SU-DHL-6 (cell line): ENCODE data around the gene SUPT3H.

Source experiments
- H2AFZ ChIP-seq: fragments of 200-600 bp; sonication (generic); 2 replicates; pipeline ENCODE4 v1.6.1; 2014; ENCODE audit warnings: low read depth, mild to moderate bottlenecking, moderate library complexity, mixed read lengths, antibody characterized with exemption, low read length; ENCODE audit not compliant: severe bottlenecking
- H3F3A ChIP-seq: fragments of 200-600 bp; shearing (Covaris generic); 2 replicates; pipeline ENCODE4 v1.6.0; 2016; ENCODE audit warnings: antibody characterized with exemption, mild to moderate bottlenecking; ENCODE audit not compliant: insufficient read depth
- H3K27ac ChIP-seq: fragments of 200-600 bp; sonication (generic); 2 replicates; pipeline ENCODE4 v1.5.1; 2016; ENCODE audit warnings: low read depth, mild to moderate bottlenecking, low read length, moderate library complexity, mixed read lengths
- H3K27me3 ChIP-seq: fragments of 200-600 bp; sonication (generic), shearing (Covaris generic); 2 replicates; pipeline ENCODE4 v1.6.0; 2014; ENCODE audit warnings: mild to moderate bottlenecking, low read length
- H3K36me3 ChIP-seq: fragments of 200-600 bp; sonication (generic); 2 replicates; pipeline ENCODE4 v1.6.1; 2014; ENCODE audit warnings: mild to moderate bottlenecking, low read length, mixed read lengths
- H3K4me2 ChIP-seq: fragments of 300-600, 200-600 bp; shearing (Covaris generic), sonication (generic); 2 replicates; pipeline ENCODE4 v1.6.0; 2014; ENCODE audit warnings: low read length, low read depth, mild to moderate bottlenecking; ENCODE audit not compliant: poor library complexity, severe bottlenecking
- H3K4me3 ChIP-seq: fragments of 200-600 bp; sonication (generic); 2 replicates; pipeline ENCODE4 v1.5.1; 2014; ENCODE audit warnings: antibody characterized with exemption, low read length, mild to moderate bottlenecking, mixed read lengths; ENCODE audit not compliant: insufficient read depth, poor library complexity, severe bottlenecking
- H3K79me2 ChIP-seq: fragments of 200-600 bp; sonication (generic); 2 replicates; pipeline ENCODE4 v1.6.1; 2014; ENCODE audit warnings: mild to moderate bottlenecking, low read length, moderate library complexity; ENCODE audit not compliant: insufficient read depth
- H3K9ac ChIP-seq: fragments of 200-600 bp; sonication (generic); 2 replicates; pipeline ENCODE4 v1.7.0; 2014; ENCODE audit warnings: mild to moderate bottlenecking, low read length
- H3K9me2 ChIP-seq: fragments of 200-600 bp; sonication (generic); replicated peaks from 2 replicates; pipeline ENCODE4 v1.6.1; 2014; ENCODE audit warnings: low read length; ENCODE audit not compliant: insufficient read depth
- H3K9me3 ChIP-seq: fragments of 200-600 bp; sonication (generic); 2 replicates; pipeline ENCODE4 v1.6.1; 2014; ENCODE audit warnings: low read length, mixed read lengths; ENCODE audit not compliant: insufficient read depth
- H4K20me1 ChIP-seq: fragments of 200-600 bp; sonication (generic); 2 replicates; pipeline ENCODE4 v1.6.1; 2014; ENCODE audit warnings: low read depth, mild to moderate bottlenecking, antibody characterized with exemption, low read length, moderate library complexity, mixed read lengths
- EZH2phosphoT487 ChIP-seq: fragments of 200-600 bp; sonication (generic), shearing (Covaris generic); conservative IDR thresholded peaks from 2 replicates; pipeline ENCODE4 v1.6.1; 2018; ENCODE audit warnings: mild to moderate bottlenecking, antibody characterized with exemption, low read length, moderate library complexity, mixed read lengths
- TF ChIP-seq, protein P1 (sequence below): fragments of 200-600 bp; sonication (generic); IDR thresholded peaks from one replicate; pipeline ENCODE4 v1.5.1; 2017; ENCODE audit warnings: antibody characterized with exemption, mild to moderate bottlenecking, low read length, moderate library complexity; ENCODE audit not compliant: insufficient read depth, poor library complexity, severe bottlenecking

The SUPT3H gene

DNA sequence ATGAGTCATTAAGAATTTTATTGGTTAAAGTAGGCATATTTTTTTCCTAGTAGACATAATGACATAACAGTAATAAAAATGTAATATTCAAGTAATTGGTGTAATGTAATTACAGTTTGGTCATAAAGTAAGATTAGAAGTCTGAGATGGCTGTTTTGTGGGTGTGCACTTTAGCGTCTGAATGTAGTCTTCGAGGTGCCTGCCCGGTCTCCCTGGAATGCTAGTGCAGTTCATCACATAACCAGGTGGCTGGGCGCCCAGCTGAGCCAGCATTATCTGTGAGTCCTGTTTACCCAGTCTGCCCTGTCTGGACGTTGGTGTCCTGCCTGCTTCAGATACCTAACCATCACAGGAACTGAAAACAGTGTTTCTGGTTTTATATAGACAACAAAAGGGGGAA, 571.1 kb downstream of the SUPT3H start:
- Histone ChIP-seq H3K36me3 (no peaks in the 10 kb centered on the region), H3K4me2 (no peak overlapping the region), H4K20me1 (no peaks in the 10 kb centered on the region), H3K9me2 (no peaks in the 10 kb centered on the region), H2AFZ (no peak overlapping the region), H3K27me3 (no peaks in the 10 kb centered on the region), H3K27ac (no peak overlapping the region), H3K4me3 (no peak overlapping the region), H3K9me3 (no peaks in the 10 kb centered on the region), H3F3A (no peaks in the 10 kb centered on the region), H3K9ac (no peak overlapping the region), H3K79me2 (no peaks in the 10 kb centered on the region)
- TF ChIP-seq, protein P1, sequence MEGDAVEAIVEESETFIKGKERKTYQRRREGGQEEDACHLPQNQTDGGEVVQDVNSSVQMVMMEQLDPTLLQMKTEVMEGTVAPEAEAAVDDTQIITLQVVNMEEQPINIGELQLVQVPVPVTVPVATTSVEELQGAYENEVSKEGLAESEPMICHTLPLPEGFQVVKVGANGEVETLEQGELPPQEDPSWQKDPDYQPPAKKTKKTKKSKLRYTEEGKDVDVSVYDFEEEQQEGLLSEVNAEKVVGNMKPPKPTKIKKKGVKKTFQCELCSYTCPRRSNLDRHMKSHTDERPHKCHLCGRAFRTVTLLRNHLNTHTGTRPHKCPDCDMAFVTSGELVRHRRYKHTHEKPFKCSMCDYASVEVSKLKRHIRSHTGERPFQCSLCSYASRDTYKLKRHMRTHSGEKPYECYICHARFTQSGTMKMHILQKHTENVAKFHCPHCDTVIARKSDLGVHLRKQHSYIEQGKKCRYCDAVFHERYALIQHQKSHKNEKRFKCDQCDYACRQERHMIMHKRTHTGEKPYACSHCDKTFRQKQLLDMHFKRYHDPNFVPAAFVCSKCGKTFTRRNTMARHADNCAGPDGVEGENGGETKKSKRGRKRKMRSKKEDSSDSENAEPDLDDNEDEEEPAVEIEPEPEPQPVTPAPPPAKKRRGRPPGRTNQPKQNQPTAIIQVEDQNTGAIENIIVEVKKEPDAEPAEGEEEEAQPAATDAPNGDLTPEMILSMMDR = no peak
- TF ChIP-seq EZH2phosphoT487 = no peak

GRCh38 chr6:44805238-44805846, 572.4 kb downstream of the SUPT3H start:
- no peak overlapping the region for H2AFZ ChIP-seq
- no peak overlapping the region for H3K4me3 ChIP-seq
- H3K79me2 ChIP-seq = no peaks in the 10 kb centered on the region
- no peak overlapping the region for H3K27ac ChIP-seq
- no peak overlapping the region for H3K9ac ChIP-seq
- H3K9me2 ChIP-seq = no peaks in the 10 kb centered on the region
- TF ChIP-seq, protein P1 = no peak
- TF ChIP-seq EZH2phosphoT487 = no peak
- H3K36me3 ChIP-seq = no peaks in the 10 kb centered on the region
- H3K9me3 ChIP-seq = no peaks in the 10 kb centered on the region
- H3K27me3 ChIP-seq = no peaks in the 10 kb centered on the region
- no peaks in the 10 kb centered on the region for H3F3A ChIP-seq
- H4K20me1 ChIP-seq = no peaks in the 10 kb centered on the region
- H3K4me2 ChIP-seq = no peak overlapping the region

DNA sequence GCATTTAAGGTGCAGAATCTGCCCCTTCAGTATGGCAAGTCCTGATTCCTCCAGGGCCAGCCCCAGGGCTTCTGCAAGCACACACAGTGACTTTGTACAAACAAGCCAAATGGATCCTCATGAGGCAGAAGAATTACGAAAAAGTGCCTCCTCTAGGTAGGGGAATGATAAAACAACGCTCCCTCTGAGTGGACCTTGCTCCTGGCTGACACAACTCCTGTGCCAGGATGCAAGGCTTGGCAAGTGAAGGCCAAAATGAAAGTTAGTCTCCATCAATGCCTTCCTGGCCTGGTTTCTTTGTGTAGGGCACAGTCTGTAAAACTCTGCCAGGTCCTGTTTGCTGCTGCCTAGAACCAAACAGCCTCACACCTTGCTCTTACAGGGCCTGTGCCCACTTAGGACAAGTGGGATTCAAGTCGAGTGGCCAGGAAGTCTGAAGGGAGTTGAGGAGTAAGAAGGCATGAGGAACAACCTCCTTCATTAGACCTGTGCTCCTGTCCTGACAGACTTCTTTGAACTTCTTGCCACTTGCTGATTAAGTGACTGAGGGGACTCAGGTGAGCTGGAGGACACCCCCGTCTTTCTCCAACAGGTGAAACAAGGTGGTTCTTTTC, 573.1 kb downstream of the SUPT3H start:
- no peak overlapping the region for H3K9ac ChIP-seq
- H3K79me2 ChIP-seq = no peaks in the 10 kb centered on the region
- H3F3A ChIP-seq = no peaks in the 10 kb centered on the region
- H3K9me2 ChIP-seq = no peaks in the 10 kb centered on the region
- no peaks in the 10 kb centered on the region for H3K27me3 ChIP-seq
- TF ChIP-seq EZH2phosphoT487 = no peak
- H2AFZ ChIP-seq = no peak overlapping the region
- no peak overlapping the region for H3K27ac ChIP-seq
- no peak overlapping the region for H3K4me2 ChIP-seq
- H4K20me1 ChIP-seq = no peaks in the 10 kb centered on the region
- no peaks in the 10 kb centered on the region for H3K9me3 ChIP-seq
- no peaks in the 10 kb centered on the region for H3K36me3 ChIP-seq
- H3K4me3 ChIP-seq = no peak overlapping the region

GRCh38 chr6:44804016-44804415, 573.7 kb downstream of the SUPT3H start:
- no peak for TF ChIP-seq EZH2phosphoT487
- TF ChIP-seq, protein P1 = no peak
- Histone ChIP-seq H3K4me2 (no peak overlapping the region), H3K9me2 (no peaks in the 10 kb centered on the region), H3K27ac (no peak overlapping the region), H3K9ac (no peak overlapping the region), H2AFZ (no peak overlapping the region), H3K79me2 (no peaks in the 10 kb centered on the region), H3K36me3 (no peaks in the 10 kb centered on the region), H3K4me3 (no peak overlapping the region), H3F3A (no peaks in the 10 kb centered on the region), H3K27me3 (0 out of 2 replicates have a peak, but pooled peaks cover 3% of the 10 kb centered on the region), H3K9me3 (no peaks in the 10 kb centered on the region), H4K20me1 (no peaks in the 10 kb centered on the region)
